HCT116 (cell line): ENCODE measurements around the gene RACK1.

Source experiments
- CTCF ChIP-seq, 3 experiments: fragments of 200-600 bp in 1 of 3; sonication (generic) in 1 of 3; IDR thresholded peaks in 2 of 3; conservative IDR thresholded peaks in 1 of 3; 2 replicates each; pipeline ENCODE4 v1.5.1; 2012 to 2017; ENCODE audit warnings: low read depth in 2 of 3, low read length in 2 of 3, antibody characterized with exemption in 1 of 3, borderline replicate concordance in 1 of 3, control low read depth in 1 of 3, mild to moderate bottlenecking in 1 of 3, mixed read lengths in 1 of 3, mixed run types in 1 of 3, moderate library complexity in 1 of 3; ENCODE audit not compliant: insufficient read depth in 1 of 3
- REST ChIP-seq: IDR thresholded peaks from 2 replicates; pipeline ENCODE4 v1.6.1; 2012; ENCODE audit warnings: low read depth
- SIN3A ChIP-seq: IDR thresholded peaks from 2 replicates; pipeline ENCODE4 v1.6.1; 2012; ENCODE audit warnings: low read depth

GRCh38 chr5:181248277-181248676, 4.6 kb upstream of the RACK1 start:
- TF ChIP-seq REST (no peak), SIN3A (no peak), CTCF (IDR thresholded peaks at IDR 0.05 in 2 of 3, conservative IDR thresholded peaks at IDR 0.05 in 1 of 3; ENCODE audit: borderline replicate concordance in 1 of 3, insufficient read depth in 1 of 3, low read depth in 2 of 3, low read length in 2 of 3) (no peak)
